Duodenal mucosa (tissue), 2 donors: ENCODE measurements around the gene HK2.
"Not testable (repeated sequence)": the region's sequence is repeated elsewhere in the genome, so short reads cannot be mapped to it uniquely, and the experiment has no call there.

Experiments used
- H3K27ac ChIP-seq: one replicate; pipeline ENCODE4 v1.7.0; 2013; ENCODE audit warnings: low read depth, low read length
- H3K27me3 ChIP-seq, 2 donors: one replicate each; pipeline ENCODE4 v1.7.0; 2013; ENCODE audit warnings: low read length in 2 of 2, control low read depth in 1 of 2; ENCODE audit not compliant: insufficient read depth in 2 of 2, control insufficient read depth in 1 of 2
- H3K36me3 ChIP-seq, 2 donors: one replicate each; pipeline ENCODE4 v1.7.0; 2013; ENCODE audit warnings: low read length in 2 of 2, control low read depth in 1 of 2; ENCODE audit not compliant: insufficient read depth in 2 of 2, control insufficient read depth in 1 of 2
- H3K4me1 ChIP-seq, 2 donors: one replicate each; pipeline ENCODE4 v1.7.0; 2013; ENCODE audit warnings: low read length in 2 of 2, control low read depth in 1 of 2; ENCODE audit not compliant: insufficient read depth in 2 of 2, control insufficient read depth in 1 of 2
- H3K4me3 ChIP-seq, 2 donors: one replicate each; pipeline ENCODE4 v1.7.0; 2013; ENCODE audit warnings: low read length in 2 of 2, low read depth in 1 of 2
- H3K9ac ChIP-seq, 2 donors: one replicate each; pipeline ENCODE4 v1.7.0; 2013; ENCODE audit warnings: low read length in 2 of 2, low read depth in 1 of 2
- H3K9me3 ChIP-seq, 2 donors: one replicate each; pipeline ENCODE4 v1.7.0; 2013; ENCODE audit warnings: low read length in 2 of 2, control low read depth in 1 of 2; ENCODE audit not compliant: control insufficient read depth in 1 of 2

HK2 gene

GRCh38 chr2:74846481-74846880, 12.6 kb downstream of the HK2 start:
- H3K27ac ChIP-seq: no peak overlapping the region
- no peak overlapping the region for H3K4me3 ChIP-seq
- no peaks in the 10 kb centered on the region for H3K27me3 ChIP-seq
- H3K9me3 ChIP-seq: no peaks in the 10 kb centered on the region
- H3K9ac ChIP-seq: no peak overlapping the region
- no peaks in the 10 kb centered on the region for H3K36me3 ChIP-seq
- H3K4me1 ChIP-seq: peaks cover 72 to 73% of the 10 kb centered on the region in 2 donors

- Histone ChIP-seq H3K36me3 (no peaks in the 10 kb centered on the region), H3K4me1 (peaks cover 72 to 76% of the 10 kb centered on the region in 2 donors), H3K27ac (no peak overlapping the region), H3K9me3 (no peaks in the 10 kb centered on the region), H3K9ac (no peak overlapping the region), H3K4me3 (no peak overlapping the region), H3K27me3 (no peaks in the 10 kb centered on the region)
Measured at GRCh38 chr2:74847070-74847858, 13.3 kb downstream of the HK2 start.

- Histone ChIP-seq H3K4me1 (peaks cover 57 to 61% of the 10 kb centered on the region in 2 donors), H3K36me3 (no peaks in the 10 kb centered on the region), H3K9ac (no peak overlapping the region), H3K27ac (no peak overlapping the region), H3K9me3 (no peaks in the 10 kb centered on the region), H3K4me3 (peak overlapping the region; percentile 6 to 9), H3K27me3 (no peaks in the 10 kb centered on the region)
Measured at GRCh38 chr2:74849228-74849892, 15.4 kb downstream of the HK2 start.

- Histone ChIP-seq H3K9me3 (no peaks in the 10 kb centered on the region), H3K27ac (no peak overlapping the region), H3K27me3 (no peaks in the 10 kb centered on the region), H3K9ac (no peak overlapping the region), H3K4me1 (peaks cover 48 to 50% of the 10 kb centered on the region in 2 donors), H3K36me3 (no peaks in the 10 kb centered on the region), H3K4me3 (no peak overlapping the region)
Measured at GRCh38 chr2:74850496-74851190, 16.7 kb downstream of the HK2 start.

GRCh38 chr2:74851191-74851566, 17.3 kb downstream of the HK2 start:
- Histone ChIP-seq H3K27ac (no peak overlapping the region), H3K4me1 (peaks cover 48 to 50% of the 10 kb centered on the region in 2 donors), H3K36me3 (no peaks in the 10 kb centered on the region), H3K9me3 (no peaks in the 10 kb centered on the region), H3K27me3 (no peaks in the 10 kb centered on the region), H3K9ac (no peak overlapping the region), H3K4me3 (no peak overlapping the region)

GRCh38 chr2:74853360-74853759, 19.4 kb downstream of the HK2 start:
- peaks cover 39 to 55% of the 10 kb centered on the region in 2 donors for H3K4me1 ChIP-seq
- H3K27ac ChIP-seq, H3K36me3 ChIP-seq, H3K27me3 ChIP-seq, H3K9ac ChIP-seq, H3K4me3 ChIP-seq, H3K9me3 ChIP-seq: not testable (repeated sequence)

GRCh38 chr2:74854401-74854800, 20.5 kb downstream of the HK2 start:
- Histone ChIP-seq H3K4me1 (peaks cover 30 to 45% of the 10 kb centered on the region in 2 donors), H3K4me3 (no peak overlapping the region), H3K9me3 (no peaks in the 10 kb centered on the region), H3K27ac (no peak overlapping the region), H3K36me3 (no peaks in the 10 kb centered on the region), H3K9ac (no peak overlapping the region), H3K27me3 (no peaks in the 10 kb centered on the region)

GRCh38 chr2:74855114-74855707, 21.3 kb downstream of the HK2 start:
- not testable (repeated sequence) for H3K9ac ChIP-seq, H3K9me3 ChIP-seq, H3K4me3 ChIP-seq, H3K27me3 ChIP-seq, H3K36me3 ChIP-seq, H3K27ac ChIP-seq
- peaks cover 22 to 38% of the 10 kb centered on the region in 2 donors for H3K4me1 ChIP-seq

- Histone ChIP-seq H3K9me3 (no peaks in the 10 kb centered on the region), H3K36me3 (no peaks in the 10 kb centered on the region), H3K4me1 (peaks cover 15 to 35% of the 10 kb centered on the region in 2 donors), H3K27me3 (no peaks in the 10 kb centered on the region), H3K27ac (no peak overlapping the region), H3K4me3 (no peak overlapping the region), H3K9ac (no peak overlapping the region)
Measured at GRCh38 chr2:74856004-74856578, 22.2 kb downstream of the HK2 start.
